A549 (cell line): ENCODE results near the gene FADS1.

Source experiments
- EP300 ChIP-seq, 2 experiments: fragments of >200 bp; sonication (Bioruptor Twin); formaldehyde crosslinking; IDR thresholded peaks; 2 replicates in 1 of 2; 3 replicates in 1 of 2; pipeline ENCODE4 v1.6.1; 2016 to 2017
- JUN ChIP-seq, 2 experiments: fragments of >200 bp; sonication (Bioruptor Twin); formaldehyde crosslinking; IDR thresholded peaks; 2 replicates in 1 of 2; 3 replicates in 1 of 2; pipeline ENCODE4 v1.6.1; 2016 to 2017

DNA sequence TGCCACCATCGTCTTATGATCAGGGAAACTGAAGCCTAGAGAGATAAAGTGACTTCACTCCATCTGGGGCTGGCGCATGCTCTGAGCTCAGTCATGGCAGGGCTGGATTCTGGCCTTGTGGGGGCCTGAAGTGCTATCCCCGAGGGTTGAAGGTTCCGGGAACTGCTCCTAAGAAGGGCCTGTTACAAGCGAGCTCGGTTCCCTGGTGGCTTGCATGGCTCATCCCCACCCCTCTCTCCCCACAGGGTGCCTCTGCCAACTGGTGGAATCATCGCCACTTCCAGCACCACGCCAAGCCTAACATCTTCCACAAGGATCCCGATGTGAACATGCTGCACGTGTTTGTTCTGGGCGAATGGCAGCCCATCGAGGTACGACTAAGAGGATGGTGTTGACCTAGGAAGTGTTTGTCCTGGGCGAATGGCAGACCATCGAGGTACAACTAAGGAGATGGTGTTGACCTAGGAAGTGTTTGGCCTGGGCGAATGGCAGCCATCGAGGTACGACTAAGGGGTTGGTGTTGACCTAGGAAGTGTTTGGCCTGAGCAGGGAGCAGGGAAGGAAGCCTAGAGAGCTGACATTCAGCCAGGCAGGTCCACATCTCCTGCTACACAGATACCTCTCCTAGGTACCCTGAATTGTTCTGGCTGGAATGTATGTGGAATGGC lies 31.2 kb upstream of the FADS1 start:
- TF ChIP-seq JUN (IDR thresholded peaks at IDR 0.05) (no peak), EP300 (IDR thresholded peaks at IDR 0.05) (no peak)
